HG03342 (cell line): ENCODE data around the gene ACSS3.
"Not testable (repeated sequence)": the region's sequence is repeated elsewhere in the genome, so short reads cannot be mapped to it uniquely, and the experiment has no call there.

Experiments
- ATAC-seq: cut with Tn5 transposase; IDR thresholded peaks from one replicate; pipeline ENCODE4 v1.9.1; 2021; ENCODE audit warnings: mild to moderate bottlenecking, moderate library complexity; ENCODE audit not compliant: unreplicated experiment

ACSS3 gene

GRCh38 chr12:81077686-81078441 is at the start of gene ACSS3:
TSS of gene ACSS3 (plus strand) at chr12:81078079. CDS start at chr12:81078121, 42 bp downstream.
- no peak for ATAC-seq

GRCh38 chr12:81034926-81035325 is 43.0 kb upstream of the ACSS3 start:
- no peak for ATAC-seq

GRCh38 chr12:81039231-81039630 is 38.6 kb upstream of the ACSS3 start:
- ATAC-seq: no peak

GRCh38 chr12:81043979-81044740 is 33.7 kb upstream of the ACSS3 start:
- no peak for ATAC-seq

GRCh38 chr12:81064971-81065370 is 12.9 kb upstream of the ACSS3 start:
- ATAC-seq: not testable (repeated sequence)

- ATAC-seq: no peak
These were observed 7.0 kb upstream of the ACSS3 start for GRCh38 chr12:81070846-81071245.

GRCh38 chr12:81075539-81075938 is 2.3 kb upstream of the ACSS3 start:
- ATAC-seq: no peak

- ATAC-seq: no peak
These were observed 572 bp upstream of the ACSS3 start for GRCh38 chr12:81077329-81077685.

GRCh38 chr12:81078469-81079196 is 754 bp downstream of the ACSS3 start:
- no peak for ATAC-seq

GRCh38 chr12:81079280-81080076 is 1.6 kb downstream of the ACSS3 start:
- no peak for ATAC-seq

- no peak for ATAC-seq
These were observed 2.6 kb downstream of the ACSS3 start for GRCh38 chr12:81080431-81080983.

GRCh38 chr12:81081726-81082125 is 3.8 kb downstream of the ACSS3 start:
- ATAC-seq: no peak

- no peak for ATAC-seq
These were observed 5.1 kb downstream of the ACSS3 start for GRCh38 chr12:81083018-81083417.

- no peak for ATAC-seq
These were observed 6.1 kb downstream of the ACSS3 start for GRCh38 chr12:81083906-81084513.

- ATAC-seq: no peak
These were observed 7.0 kb downstream of the ACSS3 start for GRCh38 chr12:81084811-81085350.

- no peak for ATAC-seq
These were observed 8.0 kb downstream of the ACSS3 start for GRCh38 chr12:81085832-81086231.

- ATAC-seq: no peak
These were observed 8.5 kb downstream of the ACSS3 start for GRCh38 chr12:81086342-81086741.

- ATAC-seq: no peak
These were observed 10.3 kb downstream of the ACSS3 start for GRCh38 chr12:81088221-81088620.

GRCh38 chr12:81089412-81089811 is 11.5 kb downstream of the ACSS3 start:
- ATAC-seq: no peak

- ATAC-seq: no peak
These were observed 14.2 kb downstream of the ACSS3 start for GRCh38 chr12:81092053-81092452.
